HepG2 (cell line): ENCODE data around the gene SLC39A1. TPM values are rescaled to one million over a fixed set of nuclear protein-coding genes. Genes with fewer than 3 reads are reported as not detected.

ENCODE experiments used
- ARID5B ChIP-seq: IDR thresholded peaks from 2 replicates; pipeline ENCODE4 v1.4.0; 2020; ENCODE audit warnings: mild to moderate bottlenecking, missing genetic modification reagents
- HMG20A ChIP-seq: IDR thresholded peaks from 2 replicates; pipeline ENCODE4 v1.6.1; 2016; ENCODE audit warnings: borderline replicate concordance
- RCOR2 ChIP-seq: IDR thresholded peaks from 2 replicates; pipeline ENCODE4 v1.6.1; 2016; ENCODE audit warnings: missing biosample characterization, missing genetic modification reagents
- TFAP4 ChIP-seq: sonication (generic); IDR thresholded peaks from 2 replicates; pipeline ENCODE4 v1.6.1; 2016; ENCODE audit warnings: low read depth, borderline replicate concordance
- YEATS4 ChIP-seq: sonication (generic); formaldehyde crosslinking; IDR thresholded peaks from 2 replicates; pipeline ENCODE4 v1.4.0; 2020; ENCODE audit warnings: missing genetic modification reagents, borderline replicate concordance
- ZMYM3 ChIP-seq: sonication (generic); formaldehyde crosslinking; IDR thresholded peaks from 2 replicates; pipeline ENCODE4 v1.5.1; 2020; ENCODE audit warnings: mild to moderate bottlenecking, missing genetic modification reagents
- ZNF142 ChIP-seq: sonication (generic); formaldehyde crosslinking; IDR thresholded peaks from 2 replicates; pipeline ENCODE4 v1.4.0; 2020; ENCODE audit warnings: missing genetic modification reagents
- ZNF205 ChIP-seq: IDR thresholded peaks from 2 replicates; pipeline ENCODE4 v1.6.1; 2018; ENCODE audit warnings: missing biosample characterization, missing genetic modification reagents
- polyA plus RNA-seq, 8 experiments: library from polyadenylated mRNA; depleted of rRNA in 3 of 8; stranded (reverse) in 7 of 8; unstranded in 1 of 8; fragments of >200 nt; fragmentation: Illumina TruSeq in 4 of 8; extraction: Trizol in 4 of 8; gene quantifications; 2 replicates each; pipeline versions ENCODE4 v1.2.1 to v1.2.3, GENCODE V29; 2011 to 2016; ENCODE audit warnings: low read depth in 4 of 8, missing spikeins in 1 of 8, mixed read lengths in 1 of 8; ENCODE audit not compliant: insufficient read depth in 1 of 8
- total RNA-seq, 5 experiments: library from RNA; depleted of rRNA; stranded (reverse); fragments of >200 nt; fragmentation: Illumina TruSeq; extraction: Trizol; gene quantifications; 2 replicates each; pipeline ENCODE4 v1.2.3, GENCODE V29; 2016; ENCODE audit warnings: low read depth in 1 of 5

The SLC39A1 gene
- total and polyA plus RNA-seq, 2 of the 13 experiments (the other 11 are each of a cell fraction or from before 2014, with no cell fraction given), result 71.2 to 78.4 TPM

- TF ChIP-seq ZNF142 (CRISPR knock-in tag), result peak; percentile 49; the same call in 1 of the 2 replicates
- peak; percentile 22; the same call in 1 of the 2 replicates for TF ChIP-seq ZMYM3 (CRISPR knock-in tag)
- TF ChIP-seq YEATS4 (CRISPR knock-in tag), result 0 out of 2 replicates have a peak, but pooled peaks have one; percentile 25
- peak; percentile 30; the same call in 1 of the 2 replicates for TF ChIP-seq ARID5B
- TF ChIP-seq RCOR2, result peak; percentile 30; the same call in 1 of the 2 replicates
- 0 out of 2 replicates have a peak, but pooled peaks have one; percentile 7 for TF ChIP-seq HMG20A (CRISPR knock-in tag)
- peak; percentile 83 for TF ChIP-seq TFAP4
- peak; percentile 20; the same call in 1 of the 2 replicates for TF ChIP-seq ZNF205 (CRISPR knock-in tag)
Measured at GRCh38 chr1:153979091-153979490, 15.8 kb upstream of the SLC39A1 start (continued).
